HepG2 (cell line): Measurements from ENCODE around the gene ALG3. TPM values are rescaled to one million over a fixed set of nuclear protein-coding genes. Genes with fewer than 3 reads are reported as not detected.

Experiments
- DDIT3 ChIP-seq: sonication (generic); formaldehyde crosslinking; IDR thresholded peaks from 2 replicates; pipeline ENCODE4 v1.4.0; 2020; ENCODE audit warnings: mild to moderate bottlenecking, missing genetic modification reagents
- HDAC6 ChIP-seq: fragments of 200-600 bp; sonication (generic); IDR thresholded peaks from 2 replicates; pipeline ENCODE4 v1.7.0; 2017; ENCODE audit warnings: mild to moderate bottlenecking, antibody characterized with exemption, low read length, low read depth
- ISL2 ChIP-seq: sonication (generic); formaldehyde crosslinking; IDR thresholded peaks from 2 replicates; pipeline ENCODE4 v1.5.0; 2020; ENCODE audit warnings: missing genetic modification reagents
- NCOA1 ChIP-seq: sonication (generic); formaldehyde crosslinking; IDR thresholded peaks from 2 replicates; pipeline ENCODE4 v1.9.0; 2021; ENCODE audit warnings: missing genetic modification reagents
- NCOA2 ChIP-seq: sonication (generic); formaldehyde crosslinking; IDR thresholded peaks from 2 replicates; pipeline ENCODE4 v1.8.0; 2022; ENCODE audit warnings: inconsistent platforms
- PRDM4 ChIP-seq: sonication (generic); formaldehyde crosslinking; IDR thresholded peaks from 2 replicates; pipeline ENCODE4 v1.9.0; 2021; ENCODE audit warnings: missing genetic modification reagents, borderline replicate concordance
- PRPF4 ChIP-seq: fragments of 200-400 bp; formaldehyde crosslinking; IDR thresholded peaks from 2 replicates; pipeline ENCODE4 v1.6.1; 2016; ENCODE audit warnings: low read length, low read depth; ENCODE audit not compliant: poor library complexity, severe bottlenecking
- TMF1 ChIP-seq: sonication (generic); formaldehyde crosslinking; IDR thresholded peaks from 2 replicates; pipeline ENCODE4 v1.8.1; 2022; ENCODE audit warnings: low read depth, missing genetic modification reagents
- ZBTB38 ChIP-seq: sonication (generic); formaldehyde crosslinking; IDR thresholded peaks from 2 replicates; pipeline ENCODE4 v1.5.1; 2020; ENCODE audit warnings: mild to moderate bottlenecking, missing genetic modification reagents
- ZNF101 ChIP-seq: sonication (generic); formaldehyde crosslinking; IDR thresholded peaks from 2 replicates; pipeline ENCODE4 v1.4.0; 2020; ENCODE audit warnings: mild to moderate bottlenecking, low read depth, missing genetic modification reagents, borderline replicate concordance
- ZNF274 ChIP-seq: sonication (generic); formaldehyde crosslinking; IDR thresholded peaks from 2 replicates; pipeline ENCODE4 v1.5.1; 2020; ENCODE audit warnings: mild to moderate bottlenecking, missing genetic modification reagents
- ZNF331 ChIP-seq: sonication (generic); formaldehyde crosslinking; IDR thresholded peaks from 2 replicates; pipeline ENCODE4 v1.4.0; 2020; ENCODE audit warnings: missing genetic modification reagents
- ZNF530 ChIP-seq: sonication (generic); formaldehyde crosslinking; IDR thresholded peaks from 2 replicates; pipeline ENCODE4 v1.5.0; 2020; ENCODE audit warnings: low read depth, mild to moderate bottlenecking, missing genetic modification reagents
- ZNF552 ChIP-seq: sonication (generic); formaldehyde crosslinking; IDR thresholded peaks from 2 replicates; pipeline ENCODE4 v1.9.0; 2022; ENCODE audit warnings: missing genetic modification reagents, mild to moderate bottlenecking, borderline replicate concordance
- ZNF556 ChIP-seq: sonication (generic); formaldehyde crosslinking; IDR thresholded peaks from 2 replicates; pipeline ENCODE4 v1.4.0; 2020; ENCODE audit warnings: mild to moderate bottlenecking, missing genetic modification reagents, borderline replicate concordance
- ZNF652 ChIP-seq: IDR thresholded peaks from 2 replicates; pipeline ENCODE4 v1.6.1; 2016; ENCODE audit warnings: low read depth, borderline replicate concordance
- ZNF678 ChIP-seq: sonication (generic); formaldehyde crosslinking; IDR thresholded peaks from 2 replicates; pipeline ENCODE4 v1.4.0; 2020; ENCODE audit warnings: mild to moderate bottlenecking, missing genetic modification reagents
- ZNF841 ChIP-seq: sonication (generic); formaldehyde crosslinking; IDR thresholded peaks from 2 replicates; pipeline ENCODE4 v1.8.1; 2023; ENCODE audit warnings: missing genetic modification reagents, borderline replicate concordance
- ZNF850 ChIP-seq: sonication (generic); formaldehyde crosslinking; conservative IDR thresholded peaks from 2 replicates; pipeline ENCODE4 v1.9.0; 2021; ENCODE audit warnings: mild to moderate bottlenecking, missing genetic modification reagents
- ZNF891 ChIP-seq: sonication (generic); formaldehyde crosslinking; IDR thresholded peaks from 2 replicates; pipeline ENCODE4 v1.5.0; 2020; ENCODE audit warnings: mild to moderate bottlenecking, missing genetic modification reagents
- polyA plus RNA-seq, 8 experiments: library from polyadenylated mRNA; depleted of rRNA in 3 of 8; stranded (reverse) in 7 of 8; unstranded in 1 of 8; fragments of >200 nt; fragmentation: Illumina TruSeq in 4 of 8; extraction: Trizol in 4 of 8; gene quantifications; 2 replicates each; pipeline versions ENCODE4 v1.2.1 to v1.2.3, GENCODE V29; 2011 to 2016; ENCODE audit warnings: low read depth in 4 of 8, missing spikeins in 1 of 8, mixed read lengths in 1 of 8; ENCODE audit not compliant: insufficient read depth in 1 of 8
- total RNA-seq, 5 experiments: library from RNA; depleted of rRNA; stranded (reverse); fragments of >200 nt; fragmentation: Illumina TruSeq; extraction: Trizol; gene quantifications; 2 replicates each; pipeline ENCODE4 v1.2.3, GENCODE V29; 2016; ENCODE audit warnings: low read depth in 1 of 5

ALG3 gene
- total and polyA plus RNA-seq, 2 of the 13 experiments (the other 11 are each of a cell fraction or from before 2014, with no cell fraction given), result 46.6 to 57.1 TPM

GRCh38 chr3:184248454-184249411, at the start of gene ALG3 (continued):
- TF ChIP-seq ZNF274, result peak; percentile 70; the same call in 1 of the 2 replicates
- TF ChIP-seq ZNF678 (CRISPR knock-in tag), result no peak
- no peak for TF ChIP-seq ZNF841
- TF ChIP-seq ZNF556 (CRISPR knock-in tag), result peak; percentile 84
- no peak for TF ChIP-seq NCOA1 (CRISPR knock-in tag)
- TF ChIP-seq ISL2, result 0 out of 2 replicates have a peak, but pooled peaks have one; percentile 65
- peak; percentile 54; the same call in 1 of the 2 replicates for TF ChIP-seq NCOA2 (CRISPR knock-in tag)
- no peak for TF ChIP-seq ZNF530 (CRISPR knock-in tag)
- TF ChIP-seq ZNF652 (CRISPR knock-in tag), result no peak
- TF ChIP-seq ZNF891 (CRISPR knock-in tag), result peak; percentile 84
- TF ChIP-seq ZBTB38 (CRISPR knock-in tag), result no peak
- no peak for TF ChIP-seq ZNF101 (CRISPR knock-in tag)
- TF ChIP-seq ZNF331 (CRISPR knock-in tag), result peak; percentile 84
- no peak; the same call in 1 of the 2 replicates for TF ChIP-seq TMF1 (CRISPR knock-in tag)
- no peak for TF ChIP-seq PRPF4
- TF ChIP-seq ZNF850 (CRISPR knock-in tag), result no peak
- no peak for TF ChIP-seq ZNF552 (CRISPR knock-in tag)
- no peak for TF ChIP-seq HDAC6
- no peak for TF ChIP-seq PRDM4 (CRISPR knock-in tag)
- no peak for TF ChIP-seq DDIT3 (CRISPR knock-in tag)
